HG02763 (cell line): ENCODE measurements around the gene GJC1.
"Not testable (repeated sequence)": the region's sequence is repeated elsewhere in the genome, so short reads cannot be mapped to it uniquely, and the experiment has no call there.

ENCODE experiments used
- ATAC-seq: cut with Tn5 transposase; IDR thresholded peaks from one replicate; pipeline ENCODE4 v1.9.1; 2021; ENCODE audit warnings: mild to moderate bottlenecking, moderate library complexity; ENCODE audit not compliant: unreplicated experiment

The GJC1 gene

DNA sequence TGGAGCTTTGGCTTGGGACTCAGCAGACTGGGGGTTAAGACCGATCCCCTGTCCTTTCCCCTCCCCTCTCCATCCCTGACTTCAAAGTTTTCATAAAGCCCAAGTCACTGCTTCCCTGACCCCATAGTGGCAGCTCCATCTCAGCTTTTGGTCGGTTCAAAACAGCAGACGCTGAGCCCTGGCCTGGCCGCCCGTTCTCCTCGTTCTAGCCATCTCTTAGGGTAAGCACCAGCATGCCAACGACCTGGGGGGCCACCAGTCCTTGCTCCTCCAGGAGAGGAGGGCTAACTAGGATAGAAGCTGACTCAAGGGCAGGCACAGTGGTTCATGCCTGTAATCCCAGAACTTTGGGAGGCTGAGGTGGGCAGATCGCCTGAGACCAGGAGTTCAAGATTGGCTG lies 16.1 kb upstream of the GJC1 start:
- no peak for ATAC-seq

DNA sequence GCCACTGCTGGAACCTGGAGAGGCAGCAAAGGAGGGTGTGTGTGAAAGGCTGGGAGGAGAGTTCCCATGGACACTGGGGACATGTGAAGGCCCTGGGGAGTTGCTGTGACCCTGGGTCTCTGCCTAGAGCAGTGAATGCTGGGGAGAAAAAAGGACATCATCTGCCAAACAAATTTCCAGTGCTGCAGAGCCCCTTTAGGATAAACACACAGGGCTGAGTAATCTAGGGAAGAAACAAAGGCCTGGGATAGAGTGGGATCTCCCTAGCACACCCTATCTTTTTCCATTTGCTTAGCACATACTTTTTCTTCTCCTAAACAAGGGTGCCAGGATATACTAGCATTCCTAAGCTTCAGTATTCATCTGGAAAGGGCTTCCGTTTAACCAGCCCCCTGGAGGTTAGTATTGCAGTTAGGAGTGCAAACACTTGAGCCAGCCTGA lies 14.3 kb upstream of the GJC1 start:
- ATAC-seq: no peak

DNA sequence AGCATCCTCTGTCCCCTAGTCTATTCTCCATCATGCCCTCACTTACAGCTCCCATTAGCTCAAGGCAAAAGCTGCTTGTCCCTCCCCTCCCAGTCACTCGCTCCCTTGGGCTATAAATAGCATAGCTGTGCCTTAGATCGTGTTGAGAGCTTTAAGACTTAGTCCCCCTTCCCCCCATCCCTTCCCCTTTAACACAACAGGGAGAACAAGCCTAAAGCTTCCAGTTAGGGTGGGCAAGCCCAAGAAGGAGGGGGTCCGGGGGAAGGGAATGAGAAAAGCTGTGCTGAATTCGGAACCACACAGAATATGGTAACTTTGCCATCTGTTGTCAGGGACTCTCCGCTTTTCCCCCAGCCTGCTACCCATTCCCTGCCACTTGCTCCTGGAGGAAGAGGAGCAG lies 12.7 kb upstream of the GJC1 start:
- no peak for ATAC-seq

DNA sequence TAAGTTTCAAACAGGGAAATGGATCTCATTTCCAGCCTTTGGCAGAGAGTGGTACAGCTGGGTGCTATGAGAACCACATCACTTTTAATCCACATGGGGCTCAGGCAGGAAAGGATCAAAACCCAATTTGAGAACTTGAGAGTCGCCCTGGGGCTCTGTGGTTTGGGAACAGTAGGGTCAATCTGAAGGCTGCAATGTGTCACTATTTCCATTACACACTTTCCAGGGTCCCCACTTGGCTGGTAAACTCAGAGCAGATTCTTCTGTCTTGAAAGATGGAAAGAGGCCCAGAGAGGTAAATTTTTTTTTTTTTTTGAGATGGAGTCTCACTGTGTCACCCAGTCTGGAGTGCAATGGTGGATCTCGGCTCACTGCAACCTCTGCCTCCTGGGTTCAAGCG lies 10.8 kb upstream of the GJC1 start:
- no peak for ATAC-seq

DNA sequence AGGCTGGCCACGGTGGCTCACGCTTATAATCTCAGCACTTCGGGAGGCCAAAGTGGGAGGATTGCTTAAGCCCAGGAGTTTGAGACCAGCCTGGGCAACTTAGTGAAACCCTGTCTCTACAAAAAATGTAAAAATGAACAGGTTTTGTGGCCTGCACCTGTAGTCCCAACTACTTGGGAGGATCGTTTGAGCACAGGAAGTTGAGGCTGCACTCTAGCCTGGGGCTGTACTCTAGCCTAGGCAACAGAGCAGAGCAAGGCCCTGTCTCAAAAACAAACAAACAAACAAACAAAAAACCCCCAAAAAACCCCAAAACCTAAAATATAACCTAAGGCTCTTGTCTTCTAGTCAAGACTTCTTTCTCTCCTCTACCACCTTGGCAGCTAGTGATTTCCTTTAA lies 10.2 kb upstream of the GJC1 start:
- no peak for ATAC-seq

DNA sequence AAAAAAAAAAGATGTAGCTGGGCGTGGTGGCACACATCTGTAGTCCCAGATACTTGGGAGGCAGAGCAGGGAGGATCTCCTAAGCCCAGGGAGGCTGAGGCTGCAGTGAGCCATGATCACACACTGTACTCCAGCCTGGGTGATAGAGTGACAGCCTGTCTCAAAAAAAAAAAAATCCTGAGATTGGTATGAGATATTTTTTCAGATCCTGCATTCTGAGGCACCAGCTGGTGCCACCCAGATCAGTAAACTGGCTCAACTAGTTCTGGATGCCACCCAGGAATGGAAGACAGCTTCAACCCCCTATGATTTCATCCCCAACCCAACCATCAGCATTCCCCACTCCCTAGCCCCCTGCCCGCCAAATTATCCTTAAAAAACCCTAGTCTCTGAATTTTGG lies 7.1 kb upstream of the GJC1 start:
- no peak for ATAC-seq

DNA sequence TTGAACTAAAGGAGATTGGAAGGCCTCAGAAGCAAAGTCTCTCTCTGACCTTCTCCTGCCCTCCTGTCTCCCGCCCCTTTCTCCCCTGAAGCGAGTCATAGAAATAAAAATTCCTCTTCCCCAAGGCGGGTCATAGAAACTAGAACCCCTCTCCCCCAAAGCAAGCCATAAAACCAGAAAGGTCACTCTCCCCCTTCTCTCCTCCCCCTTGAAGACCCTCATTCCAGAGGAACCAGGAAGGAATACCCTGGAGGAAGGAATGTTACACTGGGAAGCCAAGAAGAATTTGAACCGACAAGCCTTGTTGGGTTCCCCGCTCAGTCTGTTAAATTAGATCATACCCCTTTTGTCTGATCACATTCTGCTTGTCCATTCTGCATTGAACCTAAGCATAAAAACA lies 2.7 kb upstream of the GJC1 start:
- no peak for ATAC-seq

DNA sequence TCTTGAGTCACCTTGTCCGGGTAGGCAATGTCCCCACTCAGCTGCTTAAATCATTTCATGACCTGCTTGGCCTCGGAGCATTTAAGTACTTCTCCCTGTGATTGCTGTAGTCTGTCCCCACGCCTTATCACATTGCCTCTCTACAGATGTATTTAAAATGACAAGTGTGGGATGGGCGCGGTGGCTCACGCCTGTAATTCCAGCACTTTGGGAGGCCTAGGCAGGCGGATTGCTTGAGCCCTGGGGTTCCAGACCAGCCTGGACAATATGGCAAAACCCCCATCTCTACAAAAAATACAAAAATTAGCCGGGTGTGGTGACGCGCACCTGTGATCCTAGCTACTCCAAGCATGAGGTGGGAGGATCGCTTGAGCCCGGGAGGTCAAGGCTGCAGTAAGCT lies 1.3 kb upstream of the GJC1 start:
- no peak for ATAC-seq

DNA sequence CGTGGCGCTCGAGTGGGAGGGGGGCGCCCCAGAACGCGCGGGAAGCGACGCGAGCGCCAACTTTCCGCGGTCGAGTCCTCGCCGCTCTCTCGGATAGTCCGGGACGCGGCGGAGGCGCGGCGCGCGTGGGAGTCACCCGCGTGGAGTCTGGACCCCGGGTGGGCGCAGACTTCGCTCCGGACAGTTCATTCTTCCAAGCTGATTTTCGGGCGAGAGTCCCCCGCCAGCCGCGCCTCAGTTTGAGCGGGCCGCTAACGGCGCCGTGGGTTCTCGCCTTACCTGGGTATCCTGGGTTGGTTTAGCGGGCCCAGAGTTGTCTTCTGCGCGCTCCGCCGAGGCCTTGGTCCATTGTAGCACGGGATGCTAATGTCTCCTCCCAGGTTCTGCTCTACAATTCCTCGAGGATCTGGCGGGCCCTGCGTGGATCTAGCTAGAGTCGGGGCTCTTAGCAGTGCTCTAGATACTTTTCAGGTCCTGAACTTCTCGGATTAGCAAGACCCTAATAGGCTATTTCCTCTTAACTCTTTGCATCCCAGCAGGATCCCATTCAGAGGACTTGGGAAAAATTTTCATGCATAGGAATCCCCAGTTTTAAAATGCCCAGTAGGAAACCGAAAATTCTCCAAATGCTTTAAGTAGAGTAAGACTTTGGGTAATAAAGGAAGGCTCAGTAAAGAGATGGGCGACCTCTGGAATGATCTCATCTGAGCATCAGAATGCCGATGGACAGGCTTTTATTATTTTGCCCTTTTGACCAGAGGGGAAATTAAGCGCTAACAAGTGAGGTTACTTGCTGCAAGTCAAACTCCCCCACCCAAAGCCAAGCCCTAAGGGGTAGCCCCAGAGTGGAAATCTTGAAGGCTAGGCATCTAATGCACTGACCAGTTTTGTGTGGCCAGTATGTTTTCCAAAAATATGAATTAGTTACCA lies 537 bp upstream of the GJC1 start:
- ATAC-seq: no peak

DNA sequence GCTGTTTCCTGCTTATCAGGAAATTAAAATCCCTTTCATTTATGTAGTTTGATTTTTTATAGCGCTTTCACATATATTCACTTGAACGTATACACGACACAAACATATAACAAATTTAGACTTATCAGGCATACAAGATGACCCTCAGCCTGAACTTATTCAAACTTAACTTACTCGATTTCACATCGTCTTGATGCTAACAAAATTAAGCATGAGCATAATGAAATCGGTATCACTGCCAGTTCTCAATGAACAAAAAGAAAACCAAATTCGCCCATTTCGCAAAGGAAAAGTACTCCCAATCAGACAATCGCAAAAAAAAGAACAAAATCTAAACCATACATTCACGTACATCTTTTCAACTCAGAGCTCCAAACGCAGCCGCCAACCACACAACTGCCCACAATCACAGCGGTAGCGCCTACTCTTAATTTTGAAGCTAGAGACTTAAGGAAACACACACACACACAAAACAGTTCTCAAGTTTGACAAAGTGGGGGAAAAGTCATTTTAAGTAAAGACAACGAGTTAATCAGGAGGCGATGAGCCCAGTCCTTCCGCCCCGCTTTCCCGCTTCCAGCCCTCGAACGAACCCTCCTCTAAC lies 1.1 kb downstream of the GJC1 start:
- no peak for ATAC-seq

DNA sequence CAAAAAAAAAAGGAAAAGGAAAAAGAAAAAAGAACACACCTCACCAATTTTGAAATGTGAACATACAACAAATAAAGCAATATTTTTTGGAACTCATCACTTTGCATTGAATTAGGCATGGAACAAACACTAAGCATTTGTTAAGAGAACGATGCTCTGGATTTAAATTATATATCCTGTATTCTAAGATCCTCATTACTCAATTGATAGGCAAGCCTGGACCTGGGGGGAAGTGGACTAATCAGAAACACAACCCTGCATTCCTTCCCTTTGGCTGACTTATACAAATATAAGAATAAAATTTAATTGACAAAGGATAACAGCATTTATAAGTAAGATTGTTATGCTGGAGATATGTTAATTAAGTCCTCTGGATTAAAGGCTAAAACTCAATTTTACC lies 2.2 kb downstream of the GJC1 start:
- no peak for ATAC-seq

DNA sequence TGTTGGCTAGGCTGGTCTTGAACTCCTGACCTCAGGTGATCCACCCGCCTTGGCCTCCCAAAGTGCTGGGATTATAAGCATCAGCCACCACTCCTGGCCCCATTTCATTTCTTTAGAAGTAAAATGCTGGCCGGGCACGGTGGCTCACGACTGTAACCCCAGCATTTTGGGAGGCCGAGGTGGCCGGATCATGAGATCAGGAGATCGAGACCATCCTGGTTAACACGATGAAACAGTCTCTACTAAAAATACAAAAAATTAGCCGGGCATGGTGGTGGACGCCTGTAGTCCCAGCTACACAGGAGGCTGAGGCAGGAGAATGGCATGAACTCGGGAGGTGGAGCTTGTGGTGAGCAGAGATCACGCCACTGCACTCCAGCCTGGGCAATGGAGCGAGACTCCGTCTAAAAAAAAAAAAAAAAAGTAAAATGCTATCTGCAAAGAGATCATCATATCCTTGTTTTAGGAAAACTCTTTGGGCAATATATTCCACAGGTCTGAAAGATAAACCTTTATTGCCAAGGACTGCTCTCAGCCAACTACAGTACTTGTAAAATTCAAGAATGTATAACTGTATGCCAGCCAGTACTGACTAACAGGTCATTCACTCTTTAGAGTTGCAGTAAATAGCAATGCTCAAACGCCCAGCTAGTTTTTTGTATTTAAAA lies 3.8 kb downstream of the GJC1 start:
- ATAC-seq: no peak

DNA sequence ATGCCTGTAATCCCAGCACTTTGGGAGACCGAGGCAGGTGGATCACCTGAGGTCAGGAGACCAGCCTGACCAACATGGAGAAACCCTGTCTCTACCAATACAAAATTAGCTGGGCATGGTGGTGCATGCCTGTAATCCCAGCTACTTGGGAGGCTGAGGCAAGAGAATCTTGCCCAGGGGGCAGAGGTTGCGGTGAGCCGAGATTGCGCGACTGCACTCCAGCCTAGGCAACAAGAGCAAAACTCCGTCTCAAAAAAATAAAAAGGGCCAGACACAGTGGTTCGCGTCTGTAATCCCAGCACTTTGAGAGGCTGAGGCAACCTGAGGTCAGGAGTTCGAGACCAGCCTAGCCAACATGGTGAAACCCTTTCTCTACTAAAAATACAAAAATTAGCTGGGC lies 4.9 kb downstream of the GJC1 start:
- not testable (repeated sequence) for ATAC-seq

DNA sequence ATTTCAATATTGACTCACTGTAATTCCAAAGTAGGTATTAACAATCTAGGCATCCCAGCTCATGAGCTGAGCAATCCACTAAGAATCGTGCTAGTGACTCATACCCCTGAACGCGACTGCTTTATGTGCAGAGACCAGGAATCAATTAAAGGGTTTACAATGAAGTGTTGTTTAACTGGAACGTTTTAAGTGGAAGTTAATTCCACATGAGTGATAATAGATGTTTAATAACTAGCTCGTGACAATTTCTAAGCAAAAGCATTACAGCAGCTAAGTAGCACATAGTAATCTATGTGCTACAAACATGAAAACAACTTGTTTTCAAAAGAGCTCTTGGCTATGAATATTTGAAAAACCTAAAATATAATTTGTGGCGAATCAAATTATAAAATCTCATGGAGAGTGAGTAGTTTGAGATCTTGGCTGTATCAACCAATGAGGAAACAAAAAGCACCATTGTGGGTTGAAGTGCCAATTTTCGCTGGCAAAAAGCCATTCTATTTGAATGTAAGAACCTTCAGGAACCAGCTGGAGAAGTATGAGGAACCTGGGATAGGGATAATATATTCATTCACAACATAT lies 9.4 kb downstream of the GJC1 start:
- no peak for ATAC-seq

DNA sequence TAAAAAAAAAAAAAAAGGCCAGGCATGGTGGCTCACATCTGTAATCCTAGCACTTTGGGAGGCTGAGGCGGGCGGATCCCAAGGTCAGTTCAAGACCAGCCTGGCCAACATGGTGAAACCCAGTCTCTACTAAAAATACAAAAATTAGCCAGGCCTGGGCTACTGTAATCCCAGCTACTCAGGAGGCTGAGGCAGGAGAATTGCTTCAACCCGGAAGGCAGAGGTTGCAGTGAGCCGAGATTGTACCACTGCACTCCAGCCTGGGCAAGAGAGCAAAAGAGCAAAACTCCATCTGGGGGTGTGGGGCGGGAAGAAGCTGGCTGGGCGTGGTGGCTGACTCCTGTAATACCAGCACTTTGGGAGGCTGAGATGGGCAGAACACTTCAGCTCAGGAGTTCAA lies 11.6 kb downstream of the GJC1 start:
- ATAC-seq: not testable (repeated sequence)

DNA sequence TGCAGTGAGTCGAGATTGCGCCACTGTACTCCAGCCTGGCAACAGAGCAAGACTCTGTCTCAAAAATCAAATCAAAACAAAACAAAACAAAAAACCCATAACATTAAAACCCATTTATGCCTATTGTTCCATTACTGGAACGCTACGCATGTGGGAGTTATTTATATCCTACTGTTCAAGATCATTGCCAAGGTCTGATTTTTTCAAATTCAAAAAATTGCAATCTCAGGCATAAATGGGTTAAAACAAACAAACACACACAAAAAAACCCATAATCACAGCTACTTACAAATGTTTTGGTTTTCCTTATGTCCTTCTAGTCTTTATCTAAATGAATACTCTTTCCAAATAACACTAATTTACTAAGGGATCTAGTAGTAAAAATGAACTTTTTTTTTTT lies 17.8 kb downstream of the GJC1 start:
- ATAC-seq: no peak

DNA sequence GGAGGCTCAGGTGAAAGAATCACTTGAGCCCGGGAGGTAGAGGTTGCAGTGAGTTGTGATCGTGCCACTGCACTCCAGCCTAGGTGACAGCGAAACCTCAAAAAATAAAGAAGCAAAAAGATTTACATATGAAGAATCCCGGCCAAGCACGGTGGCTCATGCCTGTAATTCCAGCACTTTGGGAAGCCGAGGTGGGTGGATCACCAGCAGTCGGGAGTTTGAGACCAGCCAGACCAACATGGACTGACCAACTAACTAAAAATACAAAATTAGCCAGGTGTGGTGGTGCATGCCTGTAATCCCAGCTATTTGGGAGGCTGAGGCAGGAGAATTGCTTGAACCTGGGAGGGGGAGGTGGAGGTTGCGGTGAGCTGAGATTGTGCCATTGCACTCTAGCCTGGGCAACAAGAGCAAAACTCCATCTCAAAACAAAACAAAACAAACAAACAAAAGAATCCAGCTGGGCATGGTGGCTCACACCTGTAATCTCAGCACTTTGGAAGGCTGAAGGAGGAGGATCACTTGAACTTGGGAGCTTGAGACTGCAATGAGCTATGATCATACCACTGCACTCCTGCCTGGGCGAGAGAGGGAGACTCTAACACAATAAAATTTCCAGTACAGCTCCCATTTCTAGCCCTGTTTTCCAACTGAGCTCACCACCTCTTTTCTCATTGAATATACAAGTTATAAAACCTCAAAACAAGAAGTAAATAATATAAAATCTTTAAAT lies 21.3 kb downstream of the GJC1 start:
- ATAC-seq: not testable (repeated sequence)

DNA sequence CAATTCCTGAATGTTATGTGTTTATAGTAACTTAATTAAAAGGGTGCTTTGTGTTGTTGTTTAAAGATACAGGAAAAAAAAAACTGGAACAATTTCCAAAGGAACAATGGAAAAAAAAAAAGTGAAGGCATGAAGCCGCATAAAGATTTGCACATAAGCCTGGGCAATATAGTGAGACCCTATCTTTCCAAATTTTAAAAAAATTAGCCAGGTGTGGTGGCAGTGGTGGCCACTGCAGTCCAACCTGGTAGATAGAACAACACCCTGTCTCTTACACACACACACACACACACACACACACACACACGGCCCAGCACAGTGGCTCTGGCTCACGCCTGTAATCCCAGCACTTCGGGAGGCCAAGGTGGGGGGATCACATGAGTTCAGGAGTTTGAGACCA lies 21.9 kb downstream of the GJC1 start:
- ATAC-seq: no peak

DNA sequence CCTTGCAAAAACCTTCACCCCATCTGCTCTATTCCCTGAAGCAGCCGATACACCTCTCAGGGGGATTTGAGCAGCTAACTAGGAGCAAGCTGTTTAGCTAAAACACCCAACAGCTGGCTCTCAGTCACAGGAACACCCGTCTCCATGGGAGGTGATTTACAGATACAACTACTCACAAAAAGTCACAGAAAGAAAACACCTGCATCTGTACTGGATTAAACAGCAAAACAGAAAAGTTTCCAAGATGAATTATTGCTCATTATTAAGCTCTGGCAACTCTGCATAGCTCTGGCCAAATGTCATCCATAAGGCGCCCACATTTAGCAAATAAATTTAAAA lies 22.3 kb downstream of the GJC1 start:
- no peak for ATAC-seq

DNA sequence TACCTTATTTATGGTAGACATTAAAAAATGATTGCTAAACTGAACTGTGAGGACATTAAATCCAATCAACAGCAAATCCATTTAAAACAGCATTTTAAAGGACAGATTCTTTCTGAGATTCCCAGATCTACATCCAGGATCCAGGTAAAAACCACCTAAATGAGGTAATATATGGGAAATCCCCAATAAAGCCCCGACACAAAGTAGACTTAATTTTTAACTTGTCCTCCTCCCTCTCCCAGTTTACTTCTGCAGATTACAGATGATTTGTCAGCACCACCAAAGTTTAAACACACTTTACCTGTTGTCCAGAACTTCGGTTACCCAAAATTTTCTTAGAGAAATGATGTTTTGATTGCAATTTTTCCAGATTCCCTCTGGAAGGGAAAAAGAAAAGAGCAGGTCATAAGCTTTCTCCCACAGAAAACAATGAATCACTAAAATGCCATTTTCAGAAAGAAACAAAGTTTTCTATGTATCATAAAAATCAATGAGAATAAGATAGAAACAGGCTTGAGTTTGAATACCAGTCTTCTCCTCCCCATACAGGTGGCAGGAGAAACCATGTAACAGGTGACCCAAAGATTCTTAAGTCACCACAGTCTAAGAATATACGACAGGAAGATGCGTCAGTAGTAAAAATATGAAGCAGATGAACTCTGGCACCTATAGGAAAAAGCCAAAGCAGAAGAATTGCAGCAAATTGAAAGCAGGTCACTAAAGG lies 22.8 kb downstream of the GJC1 start:
- ATAC-seq: no peak
